ENCODE data around the gene HMX1. TPM values are rescaled to one million over a fixed set of nuclear protein-coding genes. Genes with fewer than 3 reads are reported as not detected.

Gene HMX1
- total RNA-seq, 2 experiments from 2014 or later: not detected

DNA sequence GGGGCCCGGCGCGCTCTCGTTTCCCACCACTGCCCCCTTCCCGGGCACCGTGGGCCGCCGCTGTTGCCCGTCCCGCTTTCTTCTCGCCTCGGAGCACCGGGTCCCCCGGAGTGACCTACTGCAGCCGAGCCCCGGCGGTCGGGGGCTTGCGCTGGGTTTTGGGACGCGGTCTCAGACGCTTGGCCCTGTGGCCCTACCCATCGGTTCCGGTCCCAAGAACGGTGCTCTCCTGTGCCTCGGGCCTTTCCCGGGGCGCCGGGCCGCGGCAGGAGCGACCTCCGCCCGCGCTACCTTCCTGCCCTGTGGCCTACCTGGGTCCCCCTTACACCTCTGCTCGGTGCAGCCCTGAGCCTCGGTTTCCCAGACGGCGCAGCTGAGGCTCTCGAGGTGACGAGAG, 21.6 kb upstream of the HMX1 start:
- no peak overlapping the region for H3K27ac Mint-ChIP-seq
- no peaks in the 10 kb centered on the region for H3K36me3 Mint-ChIP-seq
- H3K4me1 Mint-ChIP-seq: no peaks in the 10 kb centered on the region
- CTCF ChIA-PET: no interaction called here
- ATAC-seq: no peak
- H3K9me3 Mint-ChIP-seq (ENCODE audit: low read depth): no peaks in the 10 kb centered on the region
- DNase-seq: no peak
- peaks cover 54% of the 10 kb centered on the region for H3K27me3 Mint-ChIP-seq
- no peak overlapping the region for H3K4me3 Mint-ChIP-seq

DNA sequence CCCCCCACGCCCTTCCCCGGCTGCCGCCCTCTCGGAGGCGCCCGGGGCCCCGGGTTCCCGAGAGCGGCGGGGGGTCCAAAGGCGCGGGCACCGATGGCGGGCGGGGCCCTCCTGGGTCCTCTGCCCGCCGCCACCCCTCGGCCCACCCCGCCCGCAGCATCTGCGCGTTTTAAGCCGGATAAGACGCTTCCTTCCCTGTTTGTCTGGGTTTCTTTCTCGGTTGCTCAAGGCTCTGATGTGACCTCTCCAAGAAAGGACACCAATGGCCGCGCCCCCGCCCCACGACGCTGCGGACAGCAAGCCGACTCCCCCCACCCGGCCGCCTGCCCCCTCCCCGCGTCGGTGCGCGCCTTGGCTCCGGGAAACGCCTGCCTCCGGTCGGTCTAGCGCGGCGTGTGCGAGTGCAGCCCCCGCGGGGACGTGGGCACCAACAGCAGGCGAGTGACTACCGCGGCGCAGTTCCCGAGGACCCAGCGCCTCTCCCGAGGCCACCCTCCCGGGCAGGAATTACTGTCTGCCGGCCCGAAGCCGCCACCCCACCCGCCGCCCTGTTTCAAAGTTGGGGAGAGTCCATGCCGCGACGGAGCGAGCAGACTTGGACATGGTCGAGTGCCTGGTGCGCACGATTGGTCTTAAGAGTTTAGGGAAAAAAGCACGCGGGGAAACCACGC, 21.1 kb upstream of the HMX1 start:
- no peak for DNase-seq
- H3K9me3 Mint-ChIP-seq (ENCODE audit: low read depth): no peaks in the 10 kb centered on the region
- H3K36me3 Mint-ChIP-seq: no peaks in the 10 kb centered on the region
- H3K27ac Mint-ChIP-seq: no peak overlapping the region
- H3K27me3 Mint-ChIP-seq: peaks cover 59% of the 10 kb centered on the region
- no peak overlapping the region for H3K4me3 Mint-ChIP-seq
- CTCF ChIA-PET: no interaction called here
- no peak for ATAC-seq
- H3K4me1 Mint-ChIP-seq: no peaks in the 10 kb centered on the region

DNA sequence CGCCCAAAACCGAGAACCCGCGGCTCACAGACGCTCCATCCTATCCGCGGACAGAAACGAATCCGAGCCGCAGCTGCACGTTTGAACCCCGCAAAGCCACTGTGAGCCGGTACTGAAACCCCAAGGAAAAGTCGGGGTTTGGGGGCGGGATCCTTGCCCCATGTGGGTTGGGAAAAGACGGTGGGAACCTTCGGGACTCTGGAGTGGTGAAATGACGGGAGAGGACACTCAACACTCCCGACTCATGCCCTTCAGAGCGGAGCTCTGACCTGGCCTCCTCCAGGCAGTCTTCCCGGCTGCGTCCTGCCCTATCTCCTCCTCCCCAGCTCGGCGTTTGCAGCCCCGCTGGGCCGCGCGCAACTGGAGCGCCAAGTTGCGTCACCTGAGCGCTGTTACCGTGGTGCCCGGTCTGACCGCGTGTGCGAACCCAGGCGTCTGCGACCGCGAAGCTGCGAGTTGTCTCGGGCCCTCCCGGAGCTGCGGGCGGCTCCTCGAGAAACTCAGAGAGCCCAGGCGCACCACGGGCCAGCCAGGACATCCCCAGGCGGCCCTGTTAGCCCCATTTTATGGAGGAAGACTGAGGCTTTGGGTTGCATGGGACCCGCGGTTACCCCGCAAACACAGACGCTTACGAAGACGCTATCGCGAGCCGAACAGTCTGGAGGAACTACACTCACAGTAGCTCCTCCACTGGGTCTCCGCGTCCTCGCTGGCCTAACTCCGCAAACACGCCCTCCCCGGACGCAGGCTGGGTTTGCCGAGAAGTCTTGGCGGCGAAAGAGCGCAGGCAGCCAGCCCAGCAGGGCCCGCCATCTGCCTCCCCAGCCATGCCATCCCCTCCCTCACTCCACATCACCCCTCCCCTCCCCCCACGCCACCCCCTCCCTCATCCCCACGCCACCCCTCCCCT, 20.3 kb upstream of the HMX1 start:
- no peak for DNase-seq
- Mint-ChIP-seq H3K9me3 (ENCODE audit: low read depth) (no peaks in the 10 kb centered on the region), H3K4me3 (no peak overlapping the region), H3K27me3 (peaks cover 59% of the 10 kb centered on the region), H3K4me1 (no peaks in the 10 kb centered on the region), H3K27ac (no peak overlapping the region), H3K36me3 (no peaks in the 10 kb centered on the region)
- ATAC-seq: no peak
- CTCF ChIA-PET: no interaction called here

DNA sequence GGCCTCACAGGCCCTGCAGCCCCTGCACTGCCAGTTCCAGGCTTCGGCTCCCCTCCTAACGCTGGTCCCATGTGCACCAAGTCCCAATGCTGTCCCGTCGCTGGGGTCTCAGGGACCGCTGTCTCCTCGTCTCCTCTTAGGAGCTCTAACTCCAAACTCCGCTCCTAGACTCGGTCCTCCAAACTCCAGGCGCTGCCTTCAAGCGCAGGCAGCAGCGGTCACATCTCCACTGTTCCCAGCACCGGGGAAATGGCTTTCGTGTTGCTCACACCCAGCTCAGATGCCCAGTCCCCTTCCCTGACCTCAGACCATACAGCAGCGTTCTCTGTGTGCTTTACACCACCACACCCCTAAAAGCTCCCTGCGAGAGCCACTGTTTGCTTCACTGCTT, 19.6 kb upstream of the HMX1 start:
- H3K27me3 Mint-ChIP-seq: peaks cover 59% of the 10 kb centered on the region

DNA sequence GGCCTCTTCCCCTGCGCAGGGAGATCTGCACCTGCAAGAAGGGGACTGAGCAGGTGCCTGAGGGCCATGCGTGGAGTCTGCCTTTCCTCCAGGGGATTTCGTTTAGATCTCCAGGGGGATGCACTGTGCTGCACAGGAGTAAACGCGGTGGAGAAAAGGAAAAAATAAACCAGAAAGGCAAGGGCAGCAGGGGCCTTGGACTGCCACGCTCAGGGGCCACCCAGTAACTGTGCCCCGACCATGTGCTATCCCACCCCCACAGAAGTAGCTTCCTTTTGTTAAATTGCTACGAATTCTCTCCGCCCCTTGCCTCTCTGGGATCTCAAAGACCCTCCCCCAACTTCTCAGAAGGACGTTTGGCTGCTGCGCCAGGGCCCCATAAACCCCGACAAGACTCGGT, 17.2 kb upstream of the HMX1 start:
- CTCF ChIA-PET: no interaction called here
- Mint-ChIP-seq H3K4me3 (no peak overlapping the region), H3K4me1 (no peaks in the 10 kb centered on the region), H3K9me3 (ENCODE audit: low read depth) (no peaks in the 10 kb centered on the region), H3K36me3 (no peaks in the 10 kb centered on the region), H3K27me3 (peaks cover 51% of the 10 kb centered on the region), H3K27ac (no peak overlapping the region)
- DNase-seq (no peak), ATAC-seq (no peak)

More for the DNA sequence above, 19.6 kb upstream of the HMX1 start:
- CTCF ChIA-PET: no interaction called here
- no peak for ATAC-seq
- Mint-ChIP-seq H3K36me3 (no peaks in the 10 kb centered on the region), H3K4me1 (no peaks in the 10 kb centered on the region), H3K27ac (no peak overlapping the region), H3K9me3 (ENCODE audit: low read depth) (no peaks in the 10 kb centered on the region), H3K4me3 (no peak overlapping the region)
- DNase-seq: no peak

DNA sequence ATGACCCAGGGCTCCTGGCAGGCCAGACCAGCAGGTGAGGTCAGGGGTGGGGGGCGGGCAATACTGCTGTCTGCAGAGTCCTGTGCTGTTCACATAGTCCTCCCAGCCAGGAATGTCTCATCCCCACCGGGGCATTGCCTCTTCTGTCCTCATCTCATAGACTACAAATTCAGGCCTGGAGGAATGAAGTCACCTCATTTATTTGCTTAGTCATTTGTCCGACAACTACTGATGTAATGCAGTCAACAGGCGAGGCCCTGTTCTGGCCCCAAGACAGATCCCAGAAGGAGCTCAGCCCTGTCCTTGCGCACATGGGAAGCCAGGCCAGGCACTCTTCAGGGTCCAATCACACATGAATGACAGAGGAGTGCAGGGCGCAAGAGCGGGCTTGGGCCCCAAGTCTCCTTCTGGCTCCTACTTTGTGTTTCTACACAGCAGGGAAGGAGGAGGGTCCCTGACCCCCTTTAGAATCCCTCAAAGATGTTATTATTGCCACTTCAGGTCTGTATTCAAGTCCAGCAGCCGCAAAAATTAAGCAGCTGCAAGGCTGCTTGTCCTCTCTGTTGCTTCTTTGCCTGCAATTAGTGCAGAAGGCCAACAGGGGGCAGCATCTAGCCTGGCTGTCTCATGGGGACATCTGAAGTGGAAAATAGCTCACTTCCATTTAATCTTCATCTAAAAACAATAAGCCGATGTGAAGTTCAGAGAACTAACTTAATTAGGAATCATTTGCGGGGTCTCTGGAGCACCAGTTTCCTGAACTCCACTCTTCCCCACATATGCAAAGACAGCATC, 15.2 kb upstream of the HMX1 start:
- Mint-ChIP-seq H3K27ac (no peak overlapping the region), H3K27me3 (peaks cover 37% of the 10 kb centered on the region), H3K4me3 (no peak overlapping the region), H3K4me1 (no peaks in the 10 kb centered on the region), H3K36me3 (no peaks in the 10 kb centered on the region), H3K9me3 (ENCODE audit: low read depth) (no peaks in the 10 kb centered on the region)
- ATAC-seq (no peak), DNase-seq (no peak)
- CTCF ChIA-PET: no interaction called here

DNA sequence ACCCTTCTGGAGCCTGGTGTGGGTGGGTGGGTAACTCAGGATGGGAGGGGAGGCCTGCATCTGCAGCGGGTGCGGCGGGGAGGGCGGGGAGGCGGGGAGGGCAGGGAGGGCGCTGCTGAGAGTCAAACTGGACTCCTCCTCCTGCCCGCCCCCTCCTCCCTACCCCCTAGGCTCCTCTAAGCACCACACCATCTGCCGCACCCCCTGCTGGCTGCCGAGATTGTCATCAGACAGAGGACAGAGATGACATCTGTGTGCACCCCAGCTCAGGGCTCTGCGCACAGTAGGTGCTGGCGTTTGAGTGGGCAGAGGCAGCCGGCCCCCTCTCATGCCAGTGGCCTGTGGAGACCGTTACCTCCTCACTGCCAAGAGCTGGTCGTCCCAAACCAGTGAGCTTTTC, 10.6 kb upstream of the HMX1 start:
- H3K4me3 Mint-ChIP-seq: no peak overlapping the region
- H3K36me3 Mint-ChIP-seq: no peaks in the 10 kb centered on the region
- DNase-seq: no peak
- H3K4me1 Mint-ChIP-seq: no peaks in the 10 kb centered on the region
- H3K27me3 Mint-ChIP-seq: peaks cover 13% of the 10 kb centered on the region
- H3K27ac Mint-ChIP-seq: no peak overlapping the region
- no peak for ATAC-seq
- no peaks in the 10 kb centered on the region for H3K9me3 Mint-ChIP-seq (ENCODE audit: low read depth)
- CTCF ChIA-PET: no interaction called here

DNA sequence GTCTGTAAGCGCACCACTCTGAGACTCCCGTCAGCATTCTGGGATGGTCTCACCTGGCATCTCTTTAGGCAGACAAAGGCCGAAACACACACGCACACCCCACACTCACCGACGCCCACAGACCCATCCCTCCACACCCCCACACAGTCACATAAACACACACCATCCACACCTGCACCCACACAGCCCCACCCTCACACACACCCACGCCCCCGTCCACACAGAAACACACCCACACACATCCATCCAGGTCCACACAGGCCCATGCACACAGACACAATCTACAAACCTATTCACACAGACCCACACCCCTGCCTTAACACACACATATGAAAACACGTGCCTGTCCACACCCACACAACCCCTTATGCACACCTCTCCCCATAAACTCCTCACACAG, 9.2 kb upstream of the HMX1 start:
- Mint-ChIP-seq H3K9me3 (ENCODE audit: low read depth) (no peaks in the 10 kb centered on the region), H3K36me3 (no peaks in the 10 kb centered on the region), H3K27ac (no peak overlapping the region), H3K27me3 (peaks cover 26% of the 10 kb centered on the region), H3K4me3 (no peak overlapping the region), H3K4me1 (no peaks in the 10 kb centered on the region)
- ATAC-seq (no peak), DNase-seq (no peak)
- CTCF ChIA-PET: no interaction called here

DNA sequence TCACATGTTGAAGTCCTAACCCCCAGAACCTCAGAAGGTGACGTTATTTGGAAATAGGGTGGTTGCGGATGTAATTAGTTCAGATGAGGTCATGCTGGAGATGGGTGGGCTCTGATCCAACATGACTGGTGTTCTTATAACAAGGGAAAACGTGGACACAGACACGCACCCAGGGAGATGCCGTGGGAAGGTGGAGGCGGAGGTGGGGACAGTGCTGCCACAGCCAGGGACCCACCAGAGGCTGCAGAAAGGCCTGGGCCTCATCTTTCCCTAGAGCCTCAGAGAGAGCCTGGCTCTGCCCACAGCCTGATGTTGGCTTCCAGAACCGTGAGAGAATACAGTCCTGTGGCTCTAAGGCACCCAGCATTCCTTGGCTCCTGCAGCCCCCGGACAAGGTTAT, 7.9 kb upstream of the HMX1 start:
- peaks cover 2% of the 10 kb centered on the region for H3K36me3 Mint-ChIP-seq
- no peak for ATAC-seq
- peaks cover 38% of the 10 kb centered on the region for H3K27me3 Mint-ChIP-seq
- H3K9me3 Mint-ChIP-seq (ENCODE audit: low read depth): peaks cover 3% of the 10 kb centered on the region
- H3K4me3 Mint-ChIP-seq: no peak overlapping the region
- H3K4me1 Mint-ChIP-seq: peaks cover 3% of the 10 kb centered on the region
- no peak overlapping the region for H3K27ac Mint-ChIP-seq
- CTCF ChIA-PET: no interaction called here
- DNase-seq: no peak

DNA sequence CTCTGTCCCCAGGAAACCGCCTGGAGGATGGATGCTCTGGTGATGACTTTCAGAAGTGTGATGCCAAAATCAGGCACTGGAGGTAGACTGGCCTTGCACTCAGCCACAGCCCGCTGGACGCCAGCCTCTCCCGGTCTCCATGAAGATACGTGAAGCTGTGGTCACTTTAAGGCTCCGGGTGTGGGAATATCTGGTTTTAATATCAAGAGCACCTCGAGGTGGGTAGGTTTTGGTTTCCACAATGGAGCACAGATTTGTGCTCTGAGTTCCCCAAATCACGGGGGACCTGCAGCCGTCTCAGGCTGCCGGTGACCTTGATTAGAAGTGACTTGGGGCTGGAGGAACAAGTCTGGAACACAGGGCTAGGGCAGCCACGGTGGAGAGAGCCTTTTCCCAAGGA, 6.8 kb upstream of the HMX1 start:
- no peak for DNase-seq
- ATAC-seq: no peak
- Mint-ChIP-seq H3K4me3 (no peak overlapping the region), H3K4me1 (peaks cover 3% of the 10 kb centered on the region), H3K27me3 (peaks cover 49% of the 10 kb centered on the region), H3K27ac (no peak overlapping the region), H3K36me3 (peaks cover 2% of the 10 kb centered on the region), H3K9me3 (ENCODE audit: low read depth) (peaks cover 3% of the 10 kb centered on the region)
- CTCF ChIA-PET: no interaction called here

DNA sequence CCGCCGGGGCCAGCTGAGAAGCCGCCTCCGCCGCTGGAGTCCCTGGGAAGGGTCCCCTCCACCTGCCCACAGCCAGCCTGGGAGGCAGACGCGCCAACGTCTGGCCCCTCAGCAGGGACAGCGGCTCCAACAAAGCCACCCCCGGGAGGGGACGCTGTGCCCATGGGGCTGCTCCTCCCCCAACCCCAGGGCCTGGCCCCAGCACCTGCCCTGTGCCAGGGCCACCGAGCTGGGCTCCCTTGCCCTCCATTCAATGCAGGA, 6.1 kb upstream of the HMX1 start:
- Mint-ChIP-seq H3K27me3 (peaks cover 56% of the 10 kb centered on the region), H3K27ac (no peak overlapping the region), H3K4me1 (peaks cover 3% of the 10 kb centered on the region), H3K36me3 (peaks cover 2% of the 10 kb centered on the region), H3K9me3 (ENCODE audit: low read depth) (peaks cover 3% of the 10 kb centered on the region), H3K4me3 (no peak overlapping the region)
- DNase-seq (no peak), ATAC-seq (no peak)
- CTCF ChIA-PET: no interaction called here

DNA sequence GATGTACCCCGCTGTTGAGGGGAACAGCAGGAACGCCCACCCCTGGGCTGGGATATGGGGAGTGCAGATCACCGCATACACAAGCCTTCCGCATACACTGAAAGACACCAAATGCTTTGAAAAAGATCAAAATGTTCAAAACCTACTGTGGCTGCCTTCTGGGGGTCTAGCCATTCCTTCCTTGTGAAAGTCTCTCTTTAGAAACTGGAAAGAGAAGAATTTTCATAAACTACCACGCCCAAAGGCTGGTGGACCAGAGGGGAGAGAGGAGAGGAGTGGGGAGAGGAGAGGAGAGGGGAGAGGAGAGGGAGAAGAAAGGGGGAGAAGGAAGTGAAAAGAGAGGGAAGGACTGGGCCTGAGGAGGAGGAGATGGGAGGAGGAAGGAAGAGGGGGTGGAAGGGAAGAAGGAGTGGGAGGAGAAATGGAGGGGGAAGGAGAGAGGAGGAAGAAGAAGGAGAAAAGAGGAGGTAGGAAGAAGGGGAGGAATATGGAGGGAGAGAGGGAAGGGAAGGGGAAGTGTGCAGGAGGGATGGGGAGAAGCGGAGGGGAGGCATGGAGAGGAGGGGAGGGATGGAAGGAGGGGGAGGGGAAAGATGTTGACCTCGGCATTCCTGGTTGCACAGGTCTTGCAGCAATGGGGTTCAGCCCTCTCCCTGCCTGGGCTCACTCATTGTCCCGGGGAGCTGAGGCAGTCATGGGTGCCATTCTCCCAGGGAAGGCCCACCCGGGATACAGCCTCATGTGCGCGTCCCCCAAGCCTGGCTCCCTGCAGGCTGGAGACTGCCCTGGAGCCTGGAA, 5.5 kb upstream of the HMX1 start:
- ATAC-seq (no peak), DNase-seq (no peak)
- Mint-ChIP-seq H3K36me3 (peaks cover 2% of the 10 kb centered on the region), H3K4me1 (peaks cover 3% of the 10 kb centered on the region), H3K27me3 (peaks cover 58% of the 10 kb centered on the region), H3K9me3 (ENCODE audit: low read depth) (peaks cover 3% of the 10 kb centered on the region), H3K27ac (no peak overlapping the region), H3K4me3 (no peak overlapping the region)
- CTCF ChIA-PET: no interaction called here

DNA sequence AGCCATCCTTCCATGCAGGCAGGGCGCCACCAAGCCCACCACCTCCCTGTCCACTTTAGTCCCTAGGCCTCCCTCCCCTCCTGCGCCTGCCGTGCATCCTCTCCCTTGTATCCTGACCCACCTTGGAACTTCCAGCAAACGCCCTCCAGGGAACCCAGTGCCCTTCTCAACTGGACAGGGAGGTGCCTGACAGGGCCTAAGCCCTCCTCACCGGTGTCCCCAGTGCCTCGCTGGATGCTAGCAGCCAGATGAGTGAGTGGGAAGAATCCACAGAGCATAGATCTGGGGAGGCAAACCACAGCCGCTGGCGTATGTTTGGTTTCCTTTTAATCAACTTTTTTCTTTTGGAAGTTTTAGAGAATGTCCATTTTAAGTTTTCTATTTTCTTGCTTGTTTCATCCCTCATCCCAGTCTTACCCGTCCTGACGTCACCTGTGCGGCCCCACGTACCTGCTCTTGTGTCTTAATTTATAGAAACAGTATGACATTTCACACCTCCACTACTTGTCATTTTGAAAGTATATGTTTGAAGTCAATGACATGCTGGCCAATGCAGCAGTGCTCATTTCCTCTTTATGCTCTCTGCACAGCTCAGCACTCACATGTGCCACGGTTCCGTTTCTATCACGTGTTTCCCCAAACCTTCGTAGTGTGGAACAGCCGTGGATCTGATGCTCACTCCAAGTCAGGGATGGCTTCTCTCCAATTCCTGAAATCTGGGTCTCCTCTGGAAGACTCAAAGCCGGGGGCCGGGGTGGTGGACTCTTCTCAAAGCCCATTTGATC, 3.4 kb upstream of the HMX1 start:
- DNase-seq: no peak
- CTCF ChIA-PET: no interaction called here
- peaks cover 3% of the 10 kb centered on the region for H3K9me3 Mint-ChIP-seq (ENCODE audit: low read depth)
- peaks cover 3% of the 10 kb centered on the region for H3K4me1 Mint-ChIP-seq
- peaks cover 67% of the 10 kb centered on the region for H3K27me3 Mint-ChIP-seq
- no peak overlapping the region for H3K27ac Mint-ChIP-seq
- H3K4me3 Mint-ChIP-seq: no peak overlapping the region
- ATAC-seq: no peak
- H3K36me3 Mint-ChIP-seq: peaks cover 2% of the 10 kb centered on the region
